Chondrocyte (in vitro differentiated cells): ENCODE data around the gene CDKN2C. TPM values are rescaled to one million over a fixed set of nuclear protein-coding genes. Genes with fewer than 3 reads are reported as not detected.
"Not testable (repeated sequence)": the region's sequence is repeated elsewhere in the genome, so short reads cannot be mapped to it uniquely, and the experiment has no call there.

Source experiments
- DNase-seq: peaks from one replicate; pipeline ENCODE4 v3.0.0; 2021; ENCODE audit warnings: mixed read lengths, low spot score
- H3K27ac Mint-ChIP-seq: one replicate; pipeline ENCODE4 v1.8.0; 2021; ENCODE audit warnings: mild to moderate bottlenecking, moderate library complexity, mixed read lengths; ENCODE audit not compliant: unreplicated experiment
- H3K27me3 Mint-ChIP-seq: 2 replicates; pipeline ENCODE4 v1.8.0; 2021; ENCODE audit warnings: low read depth, mixed read lengths
- H3K36me3 Mint-ChIP-seq: 2 replicates; pipeline ENCODE4 v1.8.0; 2021; ENCODE audit warnings: low read depth, mixed read lengths
- H3K4me1 Mint-ChIP-seq: 2 replicates; pipeline ENCODE4 v1.8.0; 2021; ENCODE audit warnings: low read depth, mild to moderate bottlenecking, mixed read lengths
- H3K4me3 Mint-ChIP-seq: one replicate; pipeline ENCODE4 v1.8.0; 2021; ENCODE audit warnings: mild to moderate bottlenecking, moderate library complexity, mixed read lengths; ENCODE audit not compliant: unreplicated experiment
- H3K9me3 Mint-ChIP-seq: 2 replicates; pipeline ENCODE4 v1.8.0; 2021; ENCODE audit warnings: low read depth, mixed read lengths
- CTCF ChIP-seq: fragments of 200-600 bp; sonication (generic); IDR thresholded peaks from 2 replicates; pipeline ENCODE4 v1.5.0; 2021; ENCODE audit warnings: antibody characterized with exemption, mild to moderate bottlenecking, moderate library complexity
- total RNA-seq: library from RNA; stranded (reverse); gene quantifications from 3 replicates; pipeline ENCODE4 v1.2.1, GENCODE V29; 2021

CDKN2C gene
- total RNA-seq, 1 donor from 2014 or later = 5.2 TPM

DNA sequence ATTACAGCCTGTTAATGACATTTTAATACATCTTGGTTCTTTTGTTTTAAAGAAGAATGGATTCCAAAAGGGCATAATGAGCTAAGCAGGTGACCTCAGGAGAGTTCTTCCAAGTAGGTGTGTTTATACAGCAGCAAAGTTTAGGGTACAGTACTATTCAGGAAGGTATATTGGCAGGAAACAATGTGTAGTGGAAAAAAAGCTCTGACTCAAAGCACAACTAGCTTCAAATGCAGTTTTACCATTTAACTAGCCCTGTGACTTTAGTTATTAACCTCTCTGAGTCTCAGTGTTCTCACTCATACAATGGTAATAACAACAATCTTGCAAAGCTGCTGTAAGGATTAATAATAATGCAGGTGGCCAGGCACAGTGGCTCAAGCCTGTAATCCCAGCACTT, 39.9 kb upstream of the CDKN2C start:
- Mint-ChIP-seq H3K27me3 (no peaks in the 10 kb centered on the region), H3K36me3 (peaks cover 4% of the 10 kb centered on the region), H3K4me1 (no peaks in the 10 kb centered on the region), H3K9me3 (peaks cover 3% of the 10 kb centered on the region), H3K4me3 (no peak overlapping the region), H3K27ac (no peak overlapping the region)
- no peak for TF ChIP-seq CTCF
- no peak for DNase-seq

- Mint-ChIP-seq H3K27me3 (no peaks in the 10 kb centered on the region), H3K36me3 (peaks cover 4% of the 10 kb centered on the region), H3K27ac (no peak overlapping the region), H3K4me3 (no peak overlapping the region), H3K9me3 (peaks cover 3% of the 10 kb centered on the region), H3K4me1 (no peaks in the 10 kb centered on the region)
- no peak for TF ChIP-seq CTCF
- no peak for DNase-seq
Observed at GRCh38 chr1:50930965-50931737, 38.9 kb upstream of the CDKN2C start.

DNA sequence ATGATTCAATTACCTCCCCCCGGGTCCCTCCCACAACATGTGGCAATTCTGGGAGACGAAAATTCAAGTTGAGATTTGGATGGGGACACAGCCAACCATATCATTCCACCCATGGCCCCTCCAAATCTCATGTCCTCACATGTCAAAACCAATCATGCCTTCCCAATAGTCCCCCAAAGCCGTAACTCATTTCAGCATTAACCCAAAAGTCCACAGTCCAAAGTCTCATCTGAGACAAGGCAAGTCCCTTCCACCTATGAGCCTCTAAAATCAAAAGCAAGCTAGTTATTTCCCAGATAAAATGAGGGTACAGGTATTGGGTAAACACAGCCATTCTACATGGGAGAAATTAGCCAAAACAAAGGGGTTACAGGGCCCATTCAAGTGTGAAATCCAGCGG, 38.0 kb upstream of the CDKN2C start:
- not testable (repeated sequence) for H3K4me3 Mint-ChIP-seq, DNase-seq, H3K27me3 Mint-ChIP-seq, H3K4me1 Mint-ChIP-seq, H3K27ac Mint-ChIP-seq, H3K36me3 Mint-ChIP-seq, H3K9me3 Mint-ChIP-seq

GRCh38 chr1:50933770-50934169, 36.3 kb upstream of the CDKN2C start:
- not testable (repeated sequence) for H3K4me3 Mint-ChIP-seq, H3K27ac Mint-ChIP-seq, H3K27me3 Mint-ChIP-seq, H3K9me3 Mint-ChIP-seq, DNase-seq, H3K36me3 Mint-ChIP-seq, H3K4me1 Mint-ChIP-seq

GRCh38 chr1:50934838-50935237, 35.2 kb upstream of the CDKN2C start:
- no peak for DNase-seq
- Mint-ChIP-seq H3K9me3 (no peaks in the 10 kb centered on the region), H3K27me3 (no peaks in the 10 kb centered on the region), H3K36me3 (no peaks in the 10 kb centered on the region), H3K27ac (no peak overlapping the region), H3K4me1 (no peaks in the 10 kb centered on the region), H3K4me3 (no peak overlapping the region)
- TF ChIP-seq CTCF = no peak

DNA sequence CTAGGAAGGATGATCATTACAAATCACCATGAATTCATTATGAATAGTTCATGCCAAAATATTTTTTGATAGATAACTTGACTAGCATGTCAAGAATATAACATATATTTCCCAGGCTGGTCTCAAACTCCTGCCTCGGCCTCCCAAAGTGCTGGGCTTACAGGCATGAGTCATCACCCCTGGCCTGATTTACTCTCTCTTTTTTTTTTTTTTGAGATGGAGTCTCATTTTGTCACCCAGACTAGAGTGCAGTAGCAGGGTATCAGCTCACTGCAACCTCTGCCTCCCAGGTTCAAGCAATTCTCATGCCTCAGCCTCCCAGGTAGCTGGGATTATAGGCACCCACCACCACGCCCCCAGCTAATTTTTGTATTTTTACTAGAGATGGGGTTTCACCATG, 34.8 kb upstream of the CDKN2C start:
- H3K9me3 Mint-ChIP-seq, H3K4me1 Mint-ChIP-seq, H3K27me3 Mint-ChIP-seq, H3K27ac Mint-ChIP-seq, H3K4me3 Mint-ChIP-seq, DNase-seq, H3K36me3 Mint-ChIP-seq: not testable (repeated sequence)

GRCh38 chr1:50936321-50936720, 33.7 kb upstream of the CDKN2C start:
- Mint-ChIP-seq H3K4me1 (no peaks in the 10 kb centered on the region), H3K27me3 (no peaks in the 10 kb centered on the region), H3K4me3 (no peak overlapping the region), H3K27ac (no peak overlapping the region), H3K36me3 (no peaks in the 10 kb centered on the region), H3K9me3 (no peaks in the 10 kb centered on the region)
- DNase-seq = no peak
- no peak for TF ChIP-seq CTCF
